Measurements from ENCODE around the gene MX2. TPM values are rescaled to one million over a fixed set of nuclear protein-coding genes. Genes with fewer than 3 reads are reported as not detected.
A peak's percentile ranks its signal among the peaks of the same experiment; 100 is the strongest.

MX2 gene
- total RNA-seq (2011; cell fraction: chromatin; rRNA removed; ENCODE audit: low replicate concordance): 0.65 TPM in 1 of 2 replicates, not detected in the other
- total RNA-seq (2011; cell fraction: nucleolus; rRNA removed): 0.79 TPM in 1 of 2 replicates, not detected in the other
- not detected in 2 replicates for total RNA-seq (2011; cell fraction: nucleoplasm; rRNA removed)
- 0.36 and 1.1 TPM in 2 replicates for total RNA-seq (2014; rRNA removed)
- 0.26 and 0.73 TPM in 2 replicates for total RNA-seq (2014; rRNA removed; fragmentation: Illumina TruSeq; extraction: Trizol)
- total RNA-seq (2015; rRNA removed; fragmentation: Illumina TruSeq; extraction: Trizol): 0.57 and 0.58 TPM in 2 replicates
- total RNA-seq (2021): 0.95 and 1.0 TPM in 2 replicates
- polyA plus RNA-seq (2011; rRNA removed): not detected in 2 replicates
- 0.03 TPM in 1 of 2 replicates, not detected in the other for polyA plus RNA-seq (2011; cell fraction: cytosol; rRNA removed)
- 0.04 TPM in 1 of 2 replicates, not detected in the other for polyA plus RNA-seq (2011; cell fraction: nucleus; rRNA removed)
- polyA plus RNA-seq (2012): 0.56 and 2.1 TPM in 2 replicates
- polyA plus RNA-seq (2014; fragmentation: Illumina TruSeq; extraction: Trizol): 0.65 and 0.69 TPM in 2 replicates
- under 1 TPM; 0.10 to 0.18 TPM for polyA plus RNA-seq (2014; fragmentation: Nextera tagmentation; extraction: Ambion mirVana)
- polyA plus RNA-seq (2014; rRNA removed): 0.21 and 0.59 TPM in 2 replicates
- polyA minus RNA-seq (2011; rRNA and poly(A)+ RNA removed): not detected in 2 replicates
- not detected in 2 replicates for polyA minus RNA-seq (2011; cell fraction: cytosol; rRNA and poly(A)+ RNA removed)
- not detected in 2 replicates for polyA minus RNA-seq (2011; cell fraction: nucleus; rRNA and poly(A)+ RNA removed)
- Bru-seq, nascent RNA: percentile 14 among the genes with signal in this experiment
- percentile 6 among the genes with signal in this experiment for BruChase-seq, experiment 1, labeled RNA remaining after a 2-hour chase
- BruChase-seq, experiment 2, labeled RNA remaining after a 6-hour chase: percentile 12 among the genes with signal in this experiment
- long read RNA-seq, experiment 1: 0 reads
- long read RNA-seq, experiment 2, partial matches to known transcripts: 1 of 2 reads
- long read RNA-seq, experiment 2, other reads (novel, unspliced or antisense): 1 of 2 reads
- long read RNA-seq, experiment 3: 0 reads

GRCh38 chr21:41361786-41362604 is at the start of gene MX2:
TSS of gene MX2 (plus strand) at chr21:41362027. CDS start at chr21:41376907, 14,880 bp downstream.
- Histone ChIP-seq H2AFZ (ENCODE audit: low read depth, low read length) (no peak within 1 kb of the TSS), H3K4me1 (replicated peaks in 1 of 2; ENCODE audit: control insufficient read depth in 2 of 2, insufficient read depth in 2 of 2, low read length in 2 of 2) (no peaks in the 10 kb centered on the region; a peak in 1 of 5 replicates), H4K20me1 (replicated peaks; ENCODE audit: control insufficient read depth, insufficient read depth, low read length) (no peaks in the 10 kb centered on the region), H3K9ac (ENCODE audit: insufficient read depth in 1 of 2, low read depth in 2 of 2, low read length in 2 of 2) (no peak within 1 kb of the TSS), H3K9me1 (ENCODE audit: control insufficient read depth, insufficient read depth, low read length) (no peaks in the 10 kb centered on the region), H3K27me3 (ENCODE audit: control insufficient read depth in 2 of 2, insufficient read depth in 2 of 2, low read length in 2 of 2) (peaks cover 12 to 53% of the 10 kb centered on the region in 2 experiments; a peak in 4 of 5 replicates), H3K9me3 (replicated peaks; ENCODE audit: control insufficient read depth, insufficient read depth, low read depth, low read length) (no peaks in the 10 kb centered on the region), H3K4me2 (ENCODE audit: insufficient read depth, low read length) (no peak within 1 kb of the TSS), H3K4me3 (no peak within 1 kb of the TSS), H3K27ac (ENCODE audit: extremely low read depth, low read depth, low read length) (no peak within 1 kb of the TSS), H3K79me2 (ENCODE audit: control insufficient read depth, insufficient read depth, low read length) (no peaks in the 10 kb centered on the region), H3K36me3 (ENCODE audit: control insufficient read depth, insufficient read depth, low read length) (no peaks in the 10 kb centered on the region)
- in situ Hi-C loops (cut with MboI) (no loop called here), intact Hi-C loops (cut with micrococcal nuclease) (no loop called here)
- POLR2A ChIA-PET: no interaction called here
- WGBS (ENCODE audit: insufficient coverage, low coverage, missing lambda C conversion rate): under 1% methylated on average over 24 of the region's 24 CpGs
- CTCF ChIA-PET (ENCODE audit: low intra/inter-chr PET ratio): no interaction called here
- FAIRE-seq (no peak), ATAC-seq (peak; percentile 38), DNase-seq (ENCODE audit: extremely low read depth in 1 of 4, low spot score in 3 of 4) (no peak)
- no TSS peak for BruUV-seq (replicated peaks)
- TF ChIP-seq TSHZ1 (CRISPR knock-in tag; IDR thresholded peaks at IDR 0.05) (no peak), ARID4B (CRISPR knock-in tag; IDR thresholded peaks at IDR 0.05) (no peak), CREB1 (IDR thresholded peaks at IDR 0.05) (no peak), CREB1 (CRISPR knock-in tag; IDR thresholded peaks at IDR 0.05) (no peak), SRSF7 (optimal IDR thresholded peaks at IDR 0.05; ENCODE audit: low read depth, low read length) (no peak), HDGF (IDR thresholded peaks at IDR 0.05) (no peak), POLR2B (IDR thresholded peaks at IDR 0.05; ENCODE audit: low read depth, partially characterized antibody) (no peak), DIDO1 (tag; IDR thresholded peaks at IDR 0.05; ENCODE audit: low read depth) (no peak), SMARCB1 (IDR thresholded peaks at IDR 0.05; ENCODE audit: insufficient read length, low read depth) (no peak), MEF2A (IDR thresholded peaks at IDR 0.05; ENCODE audit: control insufficient read depth, low read depth, low read length) (no peak)

All from K562 (cell line).